Stomach (tissue), 4 donors: Measurements from ENCODE around the gene C11orf98.

ENCODE experiments used
- CTCF ChIP-seq, 7 experiments: fragments of 450-650 bp in 4 of 7; fragments of 200-600 bp in 3 of 7; sonication (generic) in 3 of 7; IDR thresholded peaks; one replicate each; pipeline ENCODE4 v1.5.1; 2016 to 2019; ENCODE audit warnings: antibody characterized with exemption in 7 of 7, control low read depth in 2 of 7, mild to moderate bottlenecking in 1 of 7
- EP300 ChIP-seq: sonication (generic); formaldehyde crosslinking; IDR thresholded peaks from one replicate; pipeline ENCODE4 v1.6.1; 2017; ENCODE audit warnings: antibody characterized with exemption
- POLR2A ChIP-seq, 4 donors: fragments of 450-650 bp; IDR thresholded peaks; one replicate each; pipeline ENCODE4 v1.6.1; 2016; ENCODE audit warnings: antibody characterized with exemption in 4 of 4, control low read depth in 2 of 4, mild to moderate bottlenecking in 1 of 4, moderate library complexity in 1 of 4

- TF ChIP-seq EP300 (no peak), CTCF (IDR thresholded peaks at IDR 0.05) (no peak), POLR2A (IDR thresholded peaks at IDR 0.05) (no peak)
These were observed 51.7 kb downstream of the C11orf98 start for GRCh38 chr11:62613291-62613778.
